ENCODE measurements around the gene CDC25C.
"Not testable (repeated sequence)": the region's sequence is repeated elsewhere in the genome, so short reads cannot be mapped to it uniquely, and the experiment has no call there.

Gene CDC25C

DNA sequence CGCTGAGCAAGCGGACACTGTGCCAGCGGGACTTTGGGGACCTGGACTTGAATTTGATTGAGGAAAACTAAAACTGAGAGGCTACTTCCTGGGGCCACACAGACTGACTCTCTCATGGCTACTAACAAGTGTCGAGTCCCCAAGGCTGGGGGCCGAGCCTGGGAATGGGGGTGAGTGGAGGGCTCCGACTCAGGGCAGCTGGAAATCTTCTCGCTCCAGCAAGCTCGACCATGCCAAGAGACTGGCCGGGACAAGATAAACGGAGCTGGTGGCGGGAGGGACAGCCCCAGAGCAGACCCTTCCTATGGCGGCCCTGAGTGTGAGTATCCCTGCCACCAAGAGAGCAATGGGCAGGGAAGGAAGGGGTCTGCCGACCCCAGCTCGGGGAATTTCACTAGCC lies 15.3 kb upstream of the CDC25C start:
- no peak for DNase-seq (ENCODE audit: low read depth)

DNA sequence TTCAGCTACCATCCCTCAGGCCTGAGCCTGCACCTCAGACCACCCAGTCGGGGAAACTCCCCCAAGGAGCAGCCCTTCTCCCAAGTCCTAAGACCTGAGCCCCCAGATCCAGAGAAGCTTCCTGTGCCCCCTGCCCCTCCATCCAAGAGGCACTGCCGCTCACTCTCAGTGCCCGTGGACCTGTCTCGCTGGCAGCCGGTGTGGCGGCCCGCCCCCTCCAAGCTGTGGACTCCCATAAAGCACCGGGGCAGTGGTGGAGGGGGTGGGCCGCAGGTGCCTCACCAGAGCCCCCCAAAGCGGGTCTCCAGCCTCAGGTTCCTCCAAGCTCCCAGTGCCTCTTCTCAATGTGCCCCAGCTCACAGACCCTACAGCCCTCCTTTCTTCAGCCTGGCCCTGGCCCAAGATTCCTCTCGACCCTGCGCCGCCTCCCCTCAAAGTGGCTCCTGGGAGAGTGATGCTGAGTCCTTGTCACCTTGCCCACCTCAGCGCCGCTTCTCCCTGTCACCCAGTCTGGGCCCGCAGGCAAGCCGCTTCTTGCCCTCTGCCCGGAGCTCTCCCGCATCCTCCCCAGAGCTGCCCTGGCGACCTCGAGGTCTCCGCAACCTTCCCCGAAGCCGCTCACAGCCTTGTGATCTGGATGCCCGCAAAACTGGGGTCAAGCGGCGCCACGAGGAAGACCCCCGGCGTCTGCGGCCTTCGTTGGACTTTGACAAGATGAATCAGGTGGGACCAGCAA lies 13.5 kb upstream of the CDC25C start:
- DNase-seq (ENCODE audit: low read depth): no peak

DNA sequence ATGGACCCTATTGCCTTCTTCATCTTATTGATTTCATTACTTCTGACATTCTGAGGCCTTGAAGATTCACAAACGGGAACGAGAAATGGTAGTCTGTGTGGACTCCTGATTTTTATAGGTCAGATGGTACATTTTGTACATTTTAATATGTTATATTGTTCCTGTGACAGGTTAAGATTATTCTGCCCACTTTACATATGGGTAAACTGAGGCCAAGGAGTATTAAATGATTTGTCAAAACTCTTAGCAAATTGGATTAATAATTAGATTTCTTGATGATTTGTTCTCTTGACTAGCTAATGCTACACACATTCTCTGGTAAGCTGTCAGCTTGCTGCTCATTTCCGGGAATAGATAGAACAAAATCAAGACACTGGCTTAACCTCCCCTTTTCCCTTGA lies 8.4 kb upstream of the CDC25C start:
- DNase-seq (ENCODE audit: low read depth): no peak

DNA sequence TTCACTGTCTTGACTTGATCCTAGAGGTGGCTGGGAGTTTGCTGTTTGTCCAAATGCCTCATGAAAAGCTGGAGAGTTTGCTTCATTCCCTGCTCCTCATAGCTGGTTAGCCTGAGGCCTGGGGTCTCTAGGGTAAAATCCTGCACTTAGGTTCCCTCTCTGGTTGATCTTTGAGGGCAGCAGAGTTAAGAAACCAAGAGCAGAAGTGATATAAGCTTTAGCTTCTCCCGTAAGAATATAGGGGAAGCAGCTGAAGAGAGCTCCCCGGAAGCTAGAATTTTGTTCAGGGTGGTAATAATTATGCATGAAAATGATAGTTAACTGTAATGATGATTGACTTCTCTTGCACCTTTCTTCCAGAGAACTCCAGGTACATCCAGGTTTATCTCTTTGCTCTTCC lies 7.9 kb upstream of the CDC25C start:
- DNase-seq (ENCODE audit: low read depth): no peak

DNA sequence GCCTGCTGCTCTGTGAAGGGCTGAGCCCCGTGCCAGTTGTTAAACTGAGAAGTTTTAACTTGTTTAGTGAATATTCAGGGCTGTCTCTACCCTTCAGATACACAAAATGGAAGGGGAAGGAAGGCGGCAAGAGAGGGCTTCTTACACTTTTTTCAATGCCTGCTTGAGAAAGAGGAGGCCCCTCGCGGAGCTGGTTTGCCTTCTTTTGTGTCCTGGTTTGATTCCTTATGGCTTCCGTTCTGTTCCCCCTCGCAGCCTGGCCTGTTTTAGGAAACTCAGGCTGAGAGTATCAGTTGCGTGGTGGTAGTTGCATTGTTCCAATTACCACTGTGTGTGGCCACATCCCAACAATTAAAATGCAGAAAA lies 7.5 kb upstream of the CDC25C start:
- DNase-seq (ENCODE audit: low read depth): no peak

DNA sequence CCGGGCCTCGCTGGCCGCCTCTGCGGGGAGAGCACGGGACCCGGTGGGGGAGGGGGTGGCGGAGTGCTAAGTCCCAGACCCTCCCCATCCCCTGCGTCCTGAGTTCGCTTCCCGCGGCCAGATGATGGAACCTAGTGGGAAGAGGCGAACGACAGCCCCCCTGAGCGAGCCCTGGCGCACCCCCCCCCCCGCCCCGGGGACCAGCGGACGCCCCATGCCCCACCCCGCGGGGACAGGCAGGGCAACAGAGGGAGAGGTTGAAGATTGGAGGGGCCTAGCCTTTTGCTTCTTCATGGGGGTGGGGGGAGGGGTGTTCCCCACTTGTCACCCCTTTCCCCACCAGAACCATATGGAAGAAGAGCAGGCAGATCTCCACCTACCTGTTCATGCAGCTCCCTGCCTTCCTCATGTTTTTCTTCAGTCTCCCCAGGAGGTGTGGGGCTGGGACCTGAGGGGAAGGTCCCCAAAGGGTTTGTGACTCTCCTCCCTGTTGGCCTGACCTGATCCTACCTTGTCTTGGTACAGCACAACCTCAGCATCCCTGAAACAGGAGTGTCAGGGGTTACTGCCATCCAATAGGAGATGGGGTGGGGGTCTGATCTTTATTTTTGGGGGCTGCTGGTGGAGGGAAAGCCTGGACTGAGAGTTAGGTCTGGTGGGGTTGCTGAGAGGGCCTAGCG lies 6.9 kb upstream of the CDC25C start:
- DNase-seq (ENCODE audit: low read depth): no peak

DNA sequence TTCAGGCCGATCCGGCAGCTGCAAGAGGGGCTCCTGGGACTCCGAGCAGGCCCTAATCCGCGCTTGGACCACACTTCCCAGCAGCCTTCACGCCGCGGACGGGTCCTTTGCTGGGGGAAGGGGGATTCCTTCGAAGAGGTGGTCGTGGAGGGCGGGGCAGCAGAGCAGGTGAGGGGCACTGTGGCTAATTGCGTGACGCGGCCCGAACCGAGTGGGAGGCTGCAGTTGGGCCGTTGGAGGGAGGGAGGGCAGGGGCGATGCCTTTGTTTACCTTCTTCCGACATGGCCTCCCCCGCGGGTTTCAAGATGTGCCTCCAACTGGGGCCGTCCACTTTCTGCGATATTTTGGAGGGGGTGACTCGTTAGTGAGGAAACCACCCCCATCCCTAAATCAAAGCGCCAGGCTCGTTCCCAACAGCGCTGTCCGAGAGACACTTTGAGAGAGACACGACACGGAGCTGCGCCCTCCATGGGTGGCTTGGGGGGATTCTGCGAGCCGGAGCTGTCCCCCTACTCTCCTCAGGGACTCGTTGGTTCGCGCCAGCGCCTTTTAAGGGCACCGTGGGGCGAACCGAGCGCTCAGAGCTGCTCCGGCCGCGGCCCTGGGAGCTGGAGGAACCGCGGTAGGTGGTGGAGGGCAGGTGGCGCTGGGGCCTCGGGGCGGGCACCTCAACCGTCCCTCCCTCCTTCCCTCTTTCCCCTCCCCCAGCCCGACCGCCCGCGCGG lies 6.2 kb upstream of the CDC25C start, which contains the start of gene FAM53C:
TSS of gene FAM53C (plus strand) at position 582 of the 726 bp plus-strand sequence. CDS start 3,070 bp downstream, outside the sequence.
- peak; percentile 86 for DNase-seq (ENCODE audit: low read depth)

DNA sequence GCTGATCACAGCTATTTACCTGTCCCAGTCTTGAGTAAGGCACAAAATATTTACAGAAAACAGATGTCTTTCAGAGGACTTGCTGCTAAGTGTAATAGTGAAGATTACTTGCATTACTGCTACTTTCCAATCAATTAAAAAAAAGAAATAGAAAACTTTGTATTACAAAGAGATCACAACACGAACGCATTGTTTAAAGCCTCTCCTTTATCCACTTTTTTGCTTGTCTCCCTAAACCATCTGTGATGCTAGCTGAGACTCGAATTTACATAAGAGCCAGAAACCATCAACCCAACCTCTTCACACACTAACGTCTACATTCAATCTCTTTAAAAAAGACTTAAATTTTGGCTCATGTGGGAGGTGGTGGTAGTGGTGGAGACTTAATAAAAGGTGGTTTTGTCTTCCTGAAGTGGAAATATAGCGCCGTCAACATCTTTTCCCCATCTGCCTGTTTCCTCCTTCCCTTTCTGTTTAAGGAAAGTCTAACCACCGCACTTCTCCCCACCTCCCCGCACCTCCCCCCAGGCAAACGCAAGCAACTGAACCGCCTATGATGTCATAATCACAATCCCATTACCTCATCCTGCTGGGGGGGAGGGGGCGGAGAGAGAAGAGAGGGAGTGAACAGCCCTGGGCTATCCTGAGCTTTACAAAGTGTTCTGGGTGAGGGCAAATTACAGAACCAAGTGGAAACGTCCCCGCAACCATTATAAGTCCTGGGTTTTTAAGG lies 5.5 kb upstream of the CDC25C start:
- DNase-seq (ENCODE audit: low read depth): no peak

DNA sequence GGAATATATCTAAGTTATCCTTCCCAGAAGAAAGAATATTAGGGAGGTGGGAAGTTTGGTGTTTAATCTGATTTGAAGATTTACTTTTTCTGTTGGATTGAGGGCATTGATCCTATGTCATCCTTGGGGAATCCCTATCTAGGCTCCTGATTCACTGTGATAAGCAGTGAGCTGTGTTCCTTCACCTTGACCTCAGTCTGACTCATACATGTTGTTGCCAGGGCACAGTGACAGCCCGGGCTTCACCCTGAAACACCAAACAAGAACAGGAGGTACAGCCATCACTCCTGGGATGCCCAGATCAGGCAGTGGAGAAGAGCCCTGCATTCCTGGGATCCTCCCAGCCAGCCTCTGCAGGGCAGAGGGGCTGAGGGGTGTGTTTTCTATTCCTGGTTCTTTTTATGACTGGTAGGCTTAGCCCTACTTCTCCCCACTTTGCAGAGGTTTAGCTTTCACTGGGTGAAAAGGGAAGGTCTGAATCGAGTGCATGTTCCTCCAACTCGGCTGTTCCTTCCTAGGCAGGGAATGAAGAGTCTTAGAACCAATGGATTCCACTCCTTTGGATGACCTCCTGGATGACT lies 3.4 kb upstream of the CDC25C start:
- DNase-seq (ENCODE audit: low read depth): no peak

DNA sequence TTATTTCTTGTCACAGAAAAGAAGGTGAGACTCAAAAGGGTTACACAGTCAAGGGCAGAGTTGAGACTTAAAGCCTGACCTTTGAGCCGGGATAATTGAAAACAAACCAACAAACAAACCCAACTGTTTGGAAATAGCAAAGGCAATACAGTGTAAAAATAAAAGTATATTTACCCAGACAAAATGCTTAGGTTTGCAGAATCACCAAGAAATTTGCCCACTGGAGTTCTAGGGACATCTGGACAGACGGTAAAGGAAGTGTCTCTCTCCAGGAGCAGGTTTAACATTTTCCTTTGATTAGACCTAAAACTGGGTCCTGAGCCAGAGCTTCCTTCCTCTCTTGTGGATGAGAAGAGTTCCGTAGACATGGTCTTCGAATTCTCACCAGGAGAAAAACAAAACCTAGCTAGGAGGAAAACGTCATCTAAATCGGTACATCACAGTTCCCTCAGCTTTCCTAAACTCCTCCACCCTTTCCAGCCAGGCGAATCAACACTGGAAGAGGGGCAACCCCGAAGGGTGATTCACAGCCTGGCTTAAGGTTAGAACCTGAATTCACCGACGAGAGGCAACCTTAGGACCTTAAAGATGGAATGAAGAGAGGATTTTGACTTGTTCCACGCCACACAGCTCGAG lies 673 bp downstream of the CDC25C start:
- DNase-seq (ENCODE audit: low read depth): no peak

DNA sequence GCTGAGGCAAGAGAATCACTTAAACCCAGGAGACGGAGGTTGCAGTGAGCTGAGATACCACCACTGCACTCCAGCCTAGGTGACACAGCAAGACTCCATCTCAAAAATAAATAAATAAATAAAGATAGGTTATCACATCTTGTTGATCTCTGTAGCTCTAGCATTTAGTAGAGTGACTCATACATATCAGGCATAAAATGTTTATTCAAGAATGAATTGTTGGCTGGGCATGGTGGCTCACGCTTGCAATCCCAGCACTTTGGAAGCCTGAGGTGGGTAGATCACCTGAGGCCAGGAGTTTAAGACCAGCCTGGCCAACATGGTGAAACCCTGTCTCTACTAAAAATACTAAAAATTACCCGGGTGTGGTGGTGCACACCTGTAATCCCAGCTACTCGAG lies 13.4 kb downstream of the CDC25C start:
- DNase-seq (ENCODE audit: low read depth): not testable (repeated sequence)

DNA sequence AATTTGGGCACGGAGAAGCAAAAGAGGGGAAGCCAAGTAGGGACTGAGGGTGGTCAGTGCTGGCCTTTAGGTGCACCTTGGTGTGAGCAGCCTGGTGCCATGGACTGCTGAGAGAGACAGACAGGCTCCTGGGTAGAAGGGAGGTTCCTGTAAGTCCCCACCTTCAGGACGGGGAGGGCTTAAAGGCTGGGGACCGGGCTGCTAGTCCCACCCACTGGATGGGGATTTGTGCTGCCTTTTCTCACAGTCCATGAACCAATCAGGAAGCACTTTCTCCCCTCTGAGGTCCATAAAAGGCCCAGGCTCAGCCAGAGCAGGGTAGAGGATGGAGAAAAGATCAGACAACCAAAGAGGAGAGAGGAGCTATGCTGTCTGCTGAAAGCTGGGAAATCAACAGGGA lies 15.2 kb downstream of the CDC25C start:
- DNase-seq (ENCODE audit: low read depth): no peak

DNA sequence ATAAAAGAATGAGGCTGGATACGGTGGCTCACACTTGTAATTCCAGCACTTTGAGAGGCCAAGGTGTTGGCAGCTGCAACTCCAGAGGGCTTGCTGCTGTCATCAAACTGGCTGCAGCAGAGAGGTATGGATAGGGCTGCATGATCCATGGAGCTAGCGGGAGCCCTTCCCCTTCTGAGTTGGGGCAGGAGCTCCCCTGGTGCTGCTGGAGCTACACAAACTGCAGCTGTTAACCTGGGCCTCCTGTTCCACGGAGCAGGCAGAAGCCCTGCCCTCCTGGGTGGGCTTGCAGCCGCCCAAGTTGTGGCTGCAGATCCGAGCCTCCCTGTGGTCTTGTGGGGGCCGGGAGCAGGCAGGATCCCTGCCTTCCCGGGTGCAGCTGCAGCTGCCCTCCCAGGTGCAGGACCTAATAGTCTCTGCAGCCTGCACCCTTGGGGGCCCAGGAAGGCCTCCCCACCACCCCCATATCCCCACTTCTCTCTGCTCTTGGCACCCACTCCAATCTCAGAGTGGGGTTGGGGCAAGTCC lies 15.8 kb downstream of the CDC25C start:
- no peak for DNase-seq (ENCODE audit: low read depth)

DNA sequence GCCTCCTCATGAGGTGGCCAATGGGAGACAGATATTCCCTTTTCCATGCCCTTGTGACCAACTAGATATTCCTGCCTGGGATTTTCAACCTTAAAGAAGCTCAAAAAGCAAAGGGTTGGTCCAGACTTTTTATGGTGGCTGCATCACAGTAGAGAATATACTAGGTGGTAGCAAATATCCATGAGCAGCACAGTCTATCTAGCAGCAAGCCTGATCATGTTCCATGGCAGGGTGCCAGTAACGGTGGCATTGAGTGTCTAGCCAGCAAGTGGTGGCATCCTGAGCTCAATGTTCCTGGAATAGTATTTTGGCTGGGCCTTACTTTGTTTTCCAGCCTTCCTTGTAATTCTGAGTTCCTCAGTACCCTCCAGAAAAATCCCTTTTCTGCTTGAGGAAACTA lies 25.8 kb downstream of the CDC25C start:
- no peak for DNase-seq (ENCODE audit: low read depth)

DNA sequence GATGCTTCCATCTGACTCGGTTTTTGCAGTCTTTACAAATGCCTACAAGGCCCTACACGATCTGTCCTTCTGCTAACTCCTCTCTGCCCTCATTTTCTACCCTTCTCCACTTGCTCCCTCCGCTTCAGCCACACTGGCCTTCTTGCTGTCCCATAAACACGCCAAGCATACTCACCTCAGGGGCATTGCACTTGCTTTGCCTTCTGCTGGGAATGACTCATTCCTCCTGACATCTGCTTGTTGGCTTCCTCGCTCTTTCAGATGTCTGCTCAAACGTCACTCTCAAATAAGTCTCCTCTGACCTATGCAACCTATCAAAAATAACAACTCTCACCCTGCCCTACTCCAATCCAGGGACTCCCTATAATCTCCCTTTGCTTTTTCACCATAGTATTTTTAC lies 28.2 kb downstream of the CDC25C start:
- DNase-seq (ENCODE audit: low read depth): no peak

DNA sequence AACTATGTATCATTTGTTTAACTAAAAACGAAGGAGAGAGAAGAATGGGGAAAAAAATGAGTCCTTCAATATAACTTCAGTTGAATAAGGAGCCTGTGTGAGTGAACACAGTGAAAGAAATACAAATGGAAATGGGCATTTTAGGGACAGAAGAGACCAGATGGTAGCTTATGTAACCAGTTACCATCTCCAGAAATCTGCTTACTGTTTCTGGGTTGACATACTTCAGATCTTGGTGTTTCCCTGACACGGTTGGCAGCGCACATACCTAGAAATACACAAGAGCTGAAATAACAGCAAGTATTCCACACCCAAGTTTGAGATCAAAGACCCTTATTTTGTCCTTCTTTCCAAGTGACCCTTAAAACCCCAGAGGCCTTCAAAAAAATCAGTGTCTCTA lies 42.3 kb downstream of the CDC25C start:
- no peak for DNase-seq (ENCODE audit: low read depth)

DNA sequence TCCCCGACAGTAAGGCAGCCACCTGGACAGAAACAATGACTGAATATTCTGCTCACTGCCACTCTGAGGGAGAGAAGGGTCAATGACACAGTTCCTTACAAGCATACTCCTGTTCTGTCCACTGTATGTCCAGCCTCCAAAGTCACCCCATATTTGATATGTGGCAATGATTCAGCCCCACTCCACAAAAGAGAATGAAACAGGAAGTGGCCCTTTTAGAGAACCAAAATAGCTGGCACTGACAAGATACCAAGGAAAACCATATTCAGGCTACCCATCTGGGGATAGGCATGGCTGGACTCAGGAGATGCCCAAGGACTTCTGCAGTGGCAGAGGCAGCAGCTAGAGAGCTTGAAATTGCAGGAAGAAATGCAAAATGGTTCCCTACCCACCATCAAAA lies 44.4 kb downstream of the CDC25C start:
- no peak for DNase-seq (ENCODE audit: low read depth)

DNA sequence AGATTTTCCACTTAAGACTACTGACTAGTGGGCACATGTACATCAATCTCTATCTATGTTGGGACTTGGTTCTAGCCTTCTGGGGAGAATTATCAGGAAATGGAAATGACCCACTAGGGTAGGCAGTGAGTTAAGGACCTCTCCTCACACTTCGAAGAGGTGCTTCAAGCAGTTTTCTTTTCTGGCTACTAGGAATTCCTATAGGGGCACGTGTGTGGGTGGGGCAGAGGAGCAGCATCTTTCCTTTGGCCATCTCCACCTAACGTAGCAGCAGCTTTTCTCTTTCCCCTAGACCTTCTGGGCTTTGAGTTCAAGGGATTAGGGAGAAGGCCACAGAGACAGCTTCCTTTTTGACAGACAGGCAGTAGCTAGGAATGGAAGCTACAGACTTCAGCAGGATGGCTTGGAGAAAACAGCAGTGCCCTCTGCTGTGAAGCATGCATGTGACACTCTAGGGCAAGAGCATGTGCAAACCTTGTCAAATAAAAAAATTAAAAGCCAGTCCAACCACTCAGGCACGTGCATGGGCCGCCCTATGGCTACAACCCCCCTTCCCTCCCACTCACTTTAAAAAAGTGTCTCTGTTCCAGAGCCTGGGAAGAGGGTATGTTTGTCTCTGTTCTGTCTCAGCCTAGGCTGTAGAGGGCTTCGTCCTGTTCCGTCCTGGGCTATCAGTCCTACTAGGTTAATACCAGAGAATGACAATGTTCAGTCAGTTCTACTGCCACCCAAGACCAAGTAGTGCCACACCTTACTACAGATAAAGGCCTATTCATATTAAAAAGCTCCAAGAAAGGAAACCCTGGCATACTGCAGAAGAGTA lies 48.5 kb downstream of the CDC25C start:
- DNase-seq (ENCODE audit: low read depth): no peak

DNA sequence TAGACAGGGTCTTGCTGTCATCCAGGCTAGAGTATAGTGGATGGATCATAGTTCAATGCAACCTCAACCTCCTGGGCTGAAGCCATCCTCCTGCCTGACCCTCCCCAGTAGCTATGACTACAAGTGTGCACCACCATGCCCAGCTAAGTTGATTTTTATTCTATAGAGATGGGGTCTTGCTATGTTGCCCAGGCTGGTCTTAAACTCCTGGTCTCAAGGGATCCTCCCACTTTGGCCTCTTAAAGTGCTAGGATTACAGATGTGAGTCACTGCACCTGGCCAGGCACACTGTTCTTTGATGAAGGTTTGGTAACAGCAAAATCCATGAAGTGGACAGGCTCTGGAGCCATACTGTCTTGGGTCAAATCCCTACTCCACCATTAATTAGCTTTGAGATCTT lies 50.7 kb downstream of the CDC25C start:
- no peak for DNase-seq (ENCODE audit: low read depth)

DNA sequence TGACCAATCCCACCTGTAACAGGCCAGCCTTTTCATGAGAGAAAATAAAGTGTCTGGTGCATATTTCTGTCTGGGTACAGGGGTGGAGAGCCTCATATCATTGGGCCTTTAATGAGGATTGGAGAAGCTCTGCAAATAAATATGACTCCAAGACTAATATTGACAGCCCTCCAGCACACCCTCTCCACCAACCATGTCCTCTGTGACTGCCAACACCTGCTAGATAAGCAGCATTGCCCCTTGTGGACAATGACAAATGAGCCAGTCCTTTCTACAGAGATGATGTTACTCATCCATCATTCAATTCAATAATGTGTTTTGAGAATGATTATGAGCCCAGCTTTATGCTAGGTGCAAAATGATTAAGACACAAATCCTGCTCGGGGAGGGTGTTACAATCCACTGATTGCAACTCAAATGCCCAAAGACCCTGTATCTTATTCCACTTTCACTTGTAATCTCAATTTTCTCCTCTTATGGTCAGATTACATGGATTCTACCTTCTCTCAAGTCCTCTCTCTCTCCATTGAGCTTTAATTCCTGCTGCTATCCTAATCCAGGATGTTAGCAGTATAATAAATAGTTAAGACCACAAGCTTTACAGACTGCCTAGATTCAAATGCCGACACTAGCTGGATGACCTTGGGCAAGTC lies 55.1 kb downstream of the CDC25C start:
- no peak for DNase-seq (ENCODE audit: low read depth)
